SK-N-SH treated with all-trans-retinoic acid at 6 μM for 48 hours (cell line): ENCODE measurements around the gene ZNF32.

ENCODE experiments used
- ATAC-seq: fragments of 200-7000 bp; cut with Tn5 transposase; 3 replicates; pipeline ENCODE4 v1.9.1; 2020; ENCODE audit warnings: mild to moderate bottlenecking, moderate library complexity
- ARNTL ChIP-seq: fragments of 450-650 bp; formaldehyde crosslinking; IDR thresholded peaks from 2 replicates; pipeline ENCODE4 v1.5.0; 2020; ENCODE audit warnings: low read depth, mild to moderate bottlenecking, moderate library complexity, borderline replicate concordance
- BACH2 ChIP-seq: fragments of 250-450 bp; sonication (Bioruptor Pico); IDR thresholded peaks from 2 replicates; pipeline ENCODE4 v1.9.0; 2021; ENCODE audit warnings: mild to moderate bottlenecking, borderline replicate concordance
- CREB5 ChIP-seq: fragments of 250-450 bp; sonication (Bioruptor Pico); IDR thresholded peaks from 2 replicates; pipeline ENCODE4 v1.5.1; 2020; ENCODE audit warnings: low read depth, mild to moderate bottlenecking, moderate library complexity
- CSDC2 ChIP-seq: fragments of 250-450 bp; sonication (Bioruptor Pico); IDR thresholded peaks from 2 replicates; pipeline ENCODE4 v1.5.0; 2020; ENCODE audit warnings: mild to moderate bottlenecking, moderate library complexity
- CSRNP3 ChIP-seq: fragments of 250-450 bp; sonication (Bioruptor Pico); IDR thresholded peaks from 2 replicates; pipeline ENCODE4 v1.5.1; 2021; ENCODE audit warnings: mild to moderate bottlenecking, moderate library complexity
- ESRRG ChIP-seq: fragments of 250-450 bp; sonication (Bioruptor Pico); IDR thresholded peaks from 2 replicates; pipeline ENCODE4 v1.6.1; 2021; ENCODE audit warnings: mild to moderate bottlenecking
- GLIS3 ChIP-seq: fragments of 250-450 bp; sonication (Bioruptor Pico); IDR thresholded peaks from 2 replicates; pipeline ENCODE4 v1.5.0; 2020; ENCODE audit warnings: mild to moderate bottlenecking, moderate library complexity
- ISL1 ChIP-seq: fragments of 250-450 bp; sonication (Bioruptor Pico); IDR thresholded peaks from 2 replicates; pipeline ENCODE4 v2.1.2; 2022; ENCODE audit warnings: mild to moderate bottlenecking, moderate library complexity
- OSR1 ChIP-seq: fragments of 250-450 bp; sonication (Bioruptor Pico); IDR thresholded peaks from 2 replicates; pipeline ENCODE4 v1.8.0; 2022; ENCODE audit warnings: moderate library complexity, mild to moderate bottlenecking, inconsistent platforms
- PATZ1 ChIP-seq: fragments of 250-450 bp; sonication (Bioruptor Pico); IDR thresholded peaks from 2 replicates; pipeline ENCODE4 v1.8.0; 2020; ENCODE audit warnings: mild to moderate bottlenecking, moderate library complexity, borderline replicate concordance
- POU6F1 ChIP-seq: fragments of 250-450 bp; sonication (Bioruptor Pico); IDR thresholded peaks from 2 replicates; pipeline ENCODE4 v1.8.0; 2021; ENCODE audit warnings: low read depth, mild to moderate bottlenecking, moderate library complexity, borderline replicate concordance
- PPARA ChIP-seq: fragments of 250-450 bp; sonication (Bioruptor Pico); IDR thresholded peaks from 2 replicates; pipeline ENCODE4 v1.5.0; 2020; ENCODE audit warnings: mild to moderate bottlenecking, borderline replicate concordance
- RARB ChIP-seq: fragments of 250-450 bp; sonication (Bioruptor Pico); IDR thresholded peaks from 2 replicates; pipeline ENCODE4 v1.8.0; 2021; ENCODE audit warnings: mild to moderate bottlenecking, moderate library complexity
- SNAI2 ChIP-seq: fragments of 250-450 bp; sonication (Bioruptor Pico); IDR thresholded peaks from 2 replicates; pipeline ENCODE4 v1.5.0; 2020; ENCODE audit warnings: mild to moderate bottlenecking, moderate library complexity
- TCF4 ChIP-seq: fragments of 250-450 bp; sonication (Bioruptor Pico); IDR thresholded peaks from 2 replicates; pipeline ENCODE4 v1.8.0; 2021; ENCODE audit warnings: mild to moderate bottlenecking, moderate library complexity, borderline replicate concordance
- TOX ChIP-seq: fragments of 250-450 bp; sonication (Bioruptor Pico); IDR thresholded peaks from 2 replicates; pipeline ENCODE4 v1.8.0; 2021; ENCODE audit warnings: mild to moderate bottlenecking, moderate library complexity, borderline replicate concordance
- ZC3H10 ChIP-seq: fragments of 250-450 bp; sonication (Bioruptor Pico); IDR thresholded peaks from 2 replicates; pipeline ENCODE4 v1.5.1; 2021; ENCODE audit warnings: mild to moderate bottlenecking, moderate library complexity
- ZFP3 ChIP-seq: fragments of 250-450 bp; sonication (Bioruptor Pico); IDR thresholded peaks from 2 replicates; pipeline ENCODE4 v1.5.0; 2020; ENCODE audit warnings: mild to moderate bottlenecking, moderate library complexity
- ZFP30 ChIP-seq: fragments of 450-650 bp; formaldehyde crosslinking; IDR thresholded peaks from 2 replicates; pipeline ENCODE4 v1.5.0; 2022; ENCODE audit warnings: mild to moderate bottlenecking, moderate library complexity
- ZNF565 ChIP-seq: fragments of 450-650 bp; formaldehyde crosslinking; conservative IDR thresholded peaks from 2 replicates; pipeline ENCODE4 v1.5.0; 2020; ENCODE audit warnings: low read depth, mild to moderate bottlenecking, moderate library complexity
- ZNF70 ChIP-seq: fragments of 450-650 bp; formaldehyde crosslinking; IDR thresholded peaks from 2 replicates; pipeline ENCODE4 v1.5.0; 2020; ENCODE audit warnings: mild to moderate bottlenecking, moderate library complexity
- ZNF8 ChIP-seq: fragments of 450-650 bp; formaldehyde crosslinking; IDR thresholded peaks from 2 replicates; pipeline ENCODE4 v1.5.0; 2020; ENCODE audit warnings: mild to moderate bottlenecking, moderate library complexity

Gene ZNF32

GRCh38 chr10:43689955-43690771 is 41.5 kb upstream of the ZNF32 start (continued):
- TF ChIP-seq CSRNP3 (CRISPR knock-in tag) = no peak
- TF ChIP-seq RARB (CRISPR knock-in tag) = no peak
- no peak for TF ChIP-seq ZNF565 (CRISPR knock-in tag)
- TF ChIP-seq CSDC2 (CRISPR knock-in tag) = no peak
- TF ChIP-seq, all 23 proteins: peak for 0

- peak; percentile 32 for ATAC-seq
- TF ChIP-seq ZNF70 (CRISPR knock-in tag) (no peak), RARB (CRISPR knock-in tag) (no peak), ZFP30 (CRISPR knock-in tag) (no peak), TOX (no peak), ISL1 (CRISPR knock-in tag) (no peak), OSR1 (CRISPR knock-in tag) (no peak), BACH2 (CRISPR knock-in tag) (no peak), CSRNP3 (CRISPR knock-in tag) (no peak), POU6F1 (CRISPR knock-in tag) (no peak), GLIS3 (CRISPR knock-in tag) (no peak), ZNF565 (CRISPR knock-in tag) (no peak), TCF4 (CRISPR knock-in tag) (no peak), ZNF8 (CRISPR knock-in tag) (no peak), ESRRG (CRISPR knock-in tag) (no peak)
Measured at GRCh38 chr10:43689618-43689954, 40.9 kb upstream of the ZNF32 start.

- no peak for ATAC-seq
- TF ChIP-seq ZFP30 (CRISPR knock-in tag) = no peak
- TF ChIP-seq OSR1 (CRISPR knock-in tag) = no peak
- TF ChIP-seq ZNF565 (CRISPR knock-in tag) = no peak
- TF ChIP-seq ESRRG (CRISPR knock-in tag) = no peak
- TF ChIP-seq PATZ1 = no peak
- TF ChIP-seq PPARA (CRISPR knock-in tag) = no peak
- no peak for TF ChIP-seq POU6F1 (CRISPR knock-in tag)
- no peak for TF ChIP-seq ARNTL (CRISPR knock-in tag)
- no peak for TF ChIP-seq ZFP3 (CRISPR knock-in tag)
- no peak for TF ChIP-seq CREB5
- TF ChIP-seq TCF4 (CRISPR knock-in tag) = no peak
- TF ChIP-seq ZC3H10 (CRISPR knock-in tag) = no peak
- no peak for TF ChIP-seq ZNF8 (CRISPR knock-in tag)
- no peak for TF ChIP-seq CSRNP3 (CRISPR knock-in tag)
- TF ChIP-seq TOX = no peak
- no peak for TF ChIP-seq ZNF70 (CRISPR knock-in tag)
- no peak for TF ChIP-seq SNAI2 (CRISPR knock-in tag)
Measured at GRCh38 chr10:43689007-43689491, 40.4 kb upstream of the ZNF32 start.
